ENCODE data around the gene TMEM91.
A peak's percentile ranks its signal among the peaks of the same experiment; 100 is the strongest.

DNA sequence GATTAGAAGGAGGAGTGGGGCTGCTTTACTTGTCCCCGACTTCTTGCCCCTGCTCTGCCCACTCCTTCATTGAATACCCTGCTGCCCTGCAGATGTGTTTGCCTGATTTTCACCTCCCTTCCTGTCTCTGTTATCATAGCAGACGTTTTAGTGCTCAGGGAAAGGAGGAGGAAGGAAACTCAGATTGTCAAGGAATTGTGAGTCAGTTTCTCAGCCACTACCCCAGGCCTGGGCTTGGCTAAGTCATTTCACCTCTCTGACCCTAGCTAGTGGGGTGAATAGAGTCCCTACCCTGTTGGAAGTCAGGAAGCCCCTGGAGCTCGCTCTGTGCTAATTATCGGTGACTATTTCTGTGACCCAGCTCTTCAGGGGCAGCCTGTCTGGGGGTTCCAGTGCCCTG lies 25.1 kb downstream of the TMEM91 start:
- TF ChIP-seq, protein P1, sequence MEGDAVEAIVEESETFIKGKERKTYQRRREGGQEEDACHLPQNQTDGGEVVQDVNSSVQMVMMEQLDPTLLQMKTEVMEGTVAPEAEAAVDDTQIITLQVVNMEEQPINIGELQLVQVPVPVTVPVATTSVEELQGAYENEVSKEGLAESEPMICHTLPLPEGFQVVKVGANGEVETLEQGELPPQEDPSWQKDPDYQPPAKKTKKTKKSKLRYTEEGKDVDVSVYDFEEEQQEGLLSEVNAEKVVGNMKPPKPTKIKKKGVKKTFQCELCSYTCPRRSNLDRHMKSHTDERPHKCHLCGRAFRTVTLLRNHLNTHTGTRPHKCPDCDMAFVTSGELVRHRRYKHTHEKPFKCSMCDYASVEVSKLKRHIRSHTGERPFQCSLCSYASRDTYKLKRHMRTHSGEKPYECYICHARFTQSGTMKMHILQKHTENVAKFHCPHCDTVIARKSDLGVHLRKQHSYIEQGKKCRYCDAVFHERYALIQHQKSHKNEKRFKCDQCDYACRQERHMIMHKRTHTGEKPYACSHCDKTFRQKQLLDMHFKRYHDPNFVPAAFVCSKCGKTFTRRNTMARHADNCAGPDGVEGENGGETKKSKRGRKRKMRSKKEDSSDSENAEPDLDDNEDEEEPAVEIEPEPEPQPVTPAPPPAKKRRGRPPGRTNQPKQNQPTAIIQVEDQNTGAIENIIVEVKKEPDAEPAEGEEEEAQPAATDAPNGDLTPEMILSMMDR (IDR thresholded peaks at IDR 0.05; ENCODE audit: extremely low read depth in 1 of 2, insufficient read depth in 1 of 2, low read depth in 1 of 2, low read length in 2 of 2): no peak
- TF ChIP-seq POLR2A (IDR thresholded peaks at IDR 0.05; ENCODE audit: low read depth, low read length) (peak; percentile 46), EZH2 (IDR thresholded peaks at IDR 0.05; ENCODE audit: borderline replicate concordance, low read depth, low read length, severe bottlenecking) (no peak), JUN (IDR thresholded peaks at IDR 0.05; ENCODE audit: borderline replicate concordance, insufficient read depth, insufficient read length, low read depth) (peak; percentile 81), FOS (IDR thresholded peaks at IDR 0.05; ENCODE audit: borderline replicate concordance, insufficient read depth, low read length) (peak; percentile 96), POLR2AphosphoS5 (IDR thresholded peaks at IDR 0.05; ENCODE audit: insufficient read depth, low read depth, low read length) (peak; percentile 94)
- TF ChIP-seq, protein P2, sequence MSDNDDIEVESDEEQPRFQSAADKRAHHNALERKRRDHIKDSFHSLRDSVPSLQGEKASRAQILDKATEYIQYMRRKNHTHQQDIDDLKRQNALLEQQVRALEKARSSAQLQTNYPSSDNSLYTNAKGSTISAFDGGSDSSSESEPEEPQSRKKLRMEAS (IDR thresholded peaks at IDR 0.05; ENCODE audit: insufficient read depth, insufficient read length): no peak
